HG02884 (cell line): ENCODE measurements around the gene ZBTB20.
"Not testable (repeated sequence)": the region's sequence is repeated elsewhere in the genome, so short reads cannot be mapped to it uniquely, and the experiment has no call there.

Experiments used
- ATAC-seq: cut with Tn5 transposase; IDR thresholded peaks from one replicate; pipeline ENCODE4 v1.9.1; 2021; ENCODE audit warnings: mild to moderate bottlenecking, moderate library complexity; ENCODE audit not compliant: unreplicated experiment

The ZBTB20 gene

DNA sequence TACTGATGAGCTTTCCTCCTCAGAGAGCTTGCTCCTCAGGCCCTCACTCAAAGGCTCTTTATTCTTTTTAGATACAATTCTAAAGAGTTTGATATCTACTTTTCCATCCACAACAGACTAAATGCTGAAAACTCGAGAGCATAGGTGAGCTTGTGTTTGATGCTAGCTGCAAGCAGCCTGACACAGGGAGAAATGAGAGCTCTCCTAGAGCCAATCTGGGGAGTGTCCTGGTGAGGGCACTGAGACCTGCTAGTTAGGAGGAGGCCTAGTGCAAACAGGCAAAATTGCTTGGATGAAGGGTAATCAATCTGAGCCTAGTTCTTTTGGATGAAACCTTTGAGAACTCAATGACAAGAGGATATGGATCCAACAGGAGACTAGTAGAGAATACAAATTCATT lies 300.8 kb downstream of the ZBTB20 start:
- no peak for ATAC-seq

DNA sequence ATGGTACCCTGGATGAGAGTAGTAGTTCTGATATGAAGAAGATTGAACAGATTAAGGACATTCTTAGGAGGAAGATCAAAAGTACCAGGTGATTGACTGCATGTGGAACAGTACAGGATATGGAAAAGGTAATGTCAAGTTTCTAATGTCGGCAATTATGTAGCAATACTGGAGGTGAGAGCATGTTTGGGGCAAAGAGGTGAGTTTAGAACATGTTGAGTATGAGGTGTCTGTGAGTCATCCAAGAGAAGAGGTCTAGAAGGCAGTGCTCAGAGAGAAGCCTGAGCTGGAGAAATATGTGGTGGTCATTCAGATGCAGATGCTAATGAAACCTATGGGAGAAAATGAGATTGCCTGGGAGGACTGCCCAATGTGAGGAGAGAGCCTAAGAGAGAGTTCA lies 305.6 kb downstream of the ZBTB20 start:
- no peak for ATAC-seq

DNA sequence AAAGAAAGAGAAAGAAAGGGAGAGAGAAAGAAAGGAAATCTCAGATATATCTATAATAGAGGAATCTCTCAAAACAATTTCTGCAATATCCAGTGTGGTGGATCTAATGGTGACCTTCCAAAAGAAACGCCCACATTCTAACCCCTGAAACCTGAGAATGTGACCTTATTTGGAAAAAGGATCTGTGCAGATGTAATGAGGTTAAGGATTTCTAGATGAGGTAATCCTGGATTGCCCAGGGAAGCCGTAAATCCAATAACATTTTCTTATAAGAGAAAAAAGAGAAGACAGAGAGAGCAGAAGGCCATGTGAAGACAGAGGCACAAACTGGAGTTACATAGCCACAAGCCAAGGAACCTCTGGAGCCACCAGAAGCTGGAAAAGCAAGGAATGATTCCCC lies 307.6 kb downstream of the ZBTB20 start:
- no peak for ATAC-seq

GRCh38 chr3:114838025-114838424 lies 309.1 kb downstream of the ZBTB20 start:
- no peak for ATAC-seq

- no peak for ATAC-seq
These were observed 312.7 kb downstream of the ZBTB20 start for GRCh38 chr3:114834175-114834940.

- ATAC-seq, result no peak
These were observed 315.2 kb downstream of the ZBTB20 start for GRCh38 chr3:114831861-114832260.

DNA sequence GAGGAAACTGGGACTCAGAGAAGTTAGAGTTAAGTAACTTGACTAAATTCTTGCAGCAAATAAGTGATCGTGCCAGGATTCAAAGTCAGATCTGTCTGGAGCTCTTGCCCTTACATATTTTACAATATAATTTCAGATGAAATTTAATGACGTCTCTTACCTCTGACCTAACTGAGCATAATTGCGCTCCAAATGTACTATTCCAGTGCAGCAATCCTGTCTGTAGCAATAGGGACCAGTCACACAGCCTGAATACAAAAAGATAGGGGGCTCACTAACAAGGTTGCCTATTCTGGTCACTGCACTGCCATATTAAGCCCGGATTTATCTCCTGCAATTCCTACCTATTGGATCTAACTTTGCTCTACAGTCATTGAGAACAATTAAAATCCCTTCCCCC lies 316.4 kb downstream of the ZBTB20 start:
- no peak for ATAC-seq

GRCh38 chr3:114829783-114830182 lies 317.3 kb downstream of the ZBTB20 start:
- ATAC-seq, result no peak

GRCh38 chr3:114827495-114827894 lies 319.6 kb downstream of the ZBTB20 start:
- ATAC-seq, result peak; percentile 59

GRCh38 chr3:114824014-114824413 lies 323.1 kb downstream of the ZBTB20 start:
- ATAC-seq, result no peak

- ATAC-seq, result no peak
These were observed 324.0 kb downstream of the ZBTB20 start for GRCh38 chr3:114823061-114823460.

- no peak for ATAC-seq
These were observed 331.0 kb downstream of the ZBTB20 start for GRCh38 chr3:114816052-114816451.

DNA sequence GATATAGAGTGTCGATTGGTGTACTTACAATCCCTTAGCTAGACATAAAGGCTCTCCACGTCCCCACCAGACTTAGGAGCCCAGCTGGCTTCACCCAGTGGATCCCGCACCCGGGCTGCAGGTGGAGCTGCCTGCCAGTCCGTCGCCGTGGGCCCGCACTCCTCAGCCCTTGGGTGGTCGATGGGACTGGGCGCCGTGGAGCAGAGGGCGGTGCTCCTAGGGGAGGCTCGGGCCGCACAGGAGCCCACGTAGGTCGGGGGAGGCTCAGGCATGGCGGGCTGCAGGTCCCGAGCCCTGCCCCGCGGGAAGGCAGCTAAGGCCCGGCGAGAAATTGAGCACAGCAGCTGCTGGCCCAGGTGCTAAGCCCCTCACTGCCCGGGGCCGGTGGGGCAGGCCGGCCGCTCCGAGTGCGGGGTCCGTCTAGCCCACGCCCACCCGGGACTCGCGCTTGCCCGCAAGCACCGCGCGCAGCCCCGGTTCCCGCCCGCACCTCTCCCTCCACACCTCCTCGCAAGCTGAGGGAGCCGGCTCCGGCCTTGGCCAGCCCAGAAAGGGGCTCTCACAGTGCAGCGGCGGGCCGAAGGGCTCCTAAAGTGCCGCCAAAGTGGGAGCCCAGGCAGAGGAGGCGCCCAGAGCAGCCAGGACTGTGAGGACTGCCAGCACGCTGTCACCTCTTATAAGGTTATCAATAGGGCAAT lies 334.4 kb downstream of the ZBTB20 start:
- not testable (repeated sequence) for ATAC-seq

DNA sequence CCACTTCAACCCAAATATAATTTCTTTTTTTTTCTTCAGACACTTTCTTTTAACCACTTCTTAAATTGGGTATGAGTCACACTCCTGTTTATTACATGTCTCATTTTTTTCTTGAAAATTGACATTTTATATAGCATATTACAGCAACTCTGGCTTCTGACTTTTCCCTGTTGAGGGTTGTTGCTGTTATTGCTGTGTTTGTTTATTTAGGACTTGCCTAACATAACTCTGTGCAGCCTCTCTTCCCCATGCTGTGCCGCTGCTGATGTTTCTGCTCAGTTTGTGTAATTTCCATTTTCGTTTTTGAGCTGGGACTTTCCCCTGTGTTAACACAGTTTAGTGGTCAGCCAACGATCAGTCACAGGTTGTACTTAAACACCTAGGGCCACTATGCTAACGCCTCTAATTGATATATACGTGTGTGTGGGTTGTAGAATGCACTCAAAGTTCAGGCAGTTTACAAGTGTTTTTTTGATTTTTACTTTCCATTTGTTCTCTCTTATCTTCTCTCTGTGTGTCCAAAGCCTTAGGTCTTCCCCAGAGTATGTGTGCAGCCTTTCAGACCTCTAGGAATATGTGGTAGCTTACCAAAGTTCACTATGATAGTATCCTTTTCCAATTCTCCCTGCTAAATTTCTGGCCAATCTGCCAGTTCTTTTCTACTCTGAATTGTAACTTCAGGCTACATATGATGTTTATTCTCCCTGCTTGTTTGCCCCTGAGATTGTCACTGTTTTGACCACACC lies 337.2 kb downstream of the ZBTB20 start:
- peak; percentile 98 for ATAC-seq

DNA sequence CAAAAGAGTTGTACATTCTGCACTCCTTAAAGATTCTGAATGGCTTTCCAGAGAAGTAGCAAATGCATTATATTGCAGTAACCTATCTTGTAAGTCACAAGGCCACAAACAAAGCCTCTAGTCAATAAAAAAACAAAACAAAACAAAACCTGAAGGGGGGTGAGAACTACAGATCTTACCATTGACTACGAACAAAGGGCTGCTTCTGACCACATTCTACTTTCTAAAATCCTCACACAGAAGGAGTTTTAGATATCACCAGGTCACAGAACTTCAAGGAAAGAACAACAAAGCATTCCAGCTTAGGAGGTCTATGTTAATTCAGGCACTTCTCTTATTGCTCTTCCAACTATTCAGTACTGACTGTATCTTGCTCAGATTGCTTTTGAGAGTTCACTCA lies 343.0 kb downstream of the ZBTB20 start:
- no peak for ATAC-seq

DNA sequence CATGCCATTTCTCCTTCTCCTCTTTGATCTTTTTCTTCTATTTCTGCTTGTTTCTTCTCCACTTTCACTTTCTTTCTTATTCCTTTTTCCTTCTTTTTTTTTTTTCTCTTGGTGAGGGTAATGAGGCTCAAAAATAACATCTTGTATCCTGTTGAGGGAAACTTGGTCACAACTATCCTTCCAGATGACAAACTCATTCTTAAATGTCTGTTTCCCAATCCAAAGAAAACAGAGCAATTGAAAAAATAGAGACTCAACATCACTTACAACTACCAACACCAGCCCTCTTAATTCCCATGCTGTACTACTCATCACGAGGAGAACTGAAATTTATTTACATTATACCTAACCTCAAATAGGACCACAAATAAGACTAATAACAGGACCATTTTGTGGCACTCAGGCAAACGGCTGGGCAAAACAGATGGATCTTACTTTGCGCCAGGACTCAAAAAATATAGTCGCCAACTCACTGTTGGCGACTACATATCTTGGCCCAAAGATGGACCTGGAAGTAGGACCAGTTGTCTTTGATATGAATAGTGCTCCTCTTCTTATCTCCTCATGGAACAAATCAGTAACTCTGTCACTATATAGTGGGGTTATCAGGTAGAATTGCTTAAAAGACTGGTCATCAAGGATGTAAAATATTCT lies 343.9 kb downstream of the ZBTB20 start:
- no peak for ATAC-seq

GRCh38 chr3:114800272-114801031 lies 346.6 kb downstream of the ZBTB20 start:
- no peak for ATAC-seq

GRCh38 chr3:114799816-114800215 lies 347.3 kb downstream of the ZBTB20 start:
- ATAC-seq, result no peak

GRCh38 chr3:114796796-114797195 lies 350.3 kb downstream of the ZBTB20 start:
- ATAC-seq, result no peak

DNA sequence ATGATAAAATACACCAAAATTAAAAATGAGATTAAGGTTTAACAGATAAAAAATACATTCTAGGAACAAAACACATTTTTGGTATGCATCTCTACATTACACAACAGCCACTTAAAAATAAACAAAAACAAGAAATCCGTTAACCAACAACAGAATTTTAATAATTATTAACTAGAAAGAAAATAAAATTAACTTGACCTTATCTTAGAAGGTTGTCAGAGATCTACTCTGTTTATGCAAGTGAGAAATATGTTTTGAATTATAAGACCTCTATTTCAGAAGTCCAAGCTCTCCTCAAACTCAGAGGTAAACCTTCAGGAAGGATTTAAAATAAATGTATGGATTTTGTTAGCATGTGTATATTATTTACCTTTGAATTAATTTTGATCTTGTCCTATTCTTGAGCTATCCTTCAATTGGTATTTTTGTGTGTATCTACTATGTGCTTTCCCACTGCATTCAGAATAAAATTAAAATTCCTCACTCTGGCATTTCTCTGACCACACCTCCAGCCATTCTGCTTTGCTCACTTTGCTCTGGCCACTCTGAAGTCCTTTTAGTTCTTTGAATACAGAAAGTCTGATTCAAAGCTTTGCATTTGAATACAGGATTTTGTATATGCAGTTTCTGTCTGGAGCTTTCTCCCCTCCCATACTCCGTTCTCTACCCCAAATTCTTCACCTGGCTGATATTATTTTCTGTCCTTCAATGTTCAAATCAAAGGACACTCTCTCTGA lies 352.0 kb downstream of the ZBTB20 start:
- ATAC-seq, result no peak
